Activated CD8-positive, alpha-beta T cell treated with anti-CD3 and anti-CD28 coated beads for 36 hours (primary cell): Measurements from ENCODE around the gene PNLIPRP2. TPM values are rescaled to one million over a fixed set of nuclear protein-coding genes. Genes with fewer than 3 reads are reported as not detected.

Experiments used
- ATAC-seq: fragments of 200-7000 bp; cut with Tn5 transposase; one replicate; pipeline ENCODE4 v1.10.0; 2021; ENCODE audit warnings: mild to moderate bottlenecking, moderate library complexity
- CTCF ChIA-PET: fragments of 350-600 bp; sonication (Branson Sonifier 250); formaldehyde crosslinking; loops from one replicate; lab custom pipeline; 2021; ENCODE audit warnings: antibody characterized with exemption; lab: Charles Lee
- POLR2A ChIA-PET: fragments of 350-600 bp; sonication (Branson Sonifier 250); formaldehyde crosslinking; loops from one replicate; lab custom pipeline; 2021; ENCODE audit warnings: antibody characterized with exemption; lab: Charles Lee
- DNase-seq: peaks from one replicate; pipeline ENCODE4 v3.0.0-alpha.2; 2020
- H3K27ac Mint-ChIP-seq: one replicate; pipeline ENCODE4 v1.8.0; 2021; ENCODE audit warnings: mild to moderate bottlenecking, mixed read lengths
- H3K27me3 Mint-ChIP-seq: one replicate; pipeline ENCODE4 v1.8.0; 2021; ENCODE audit warnings: mixed read lengths
- H3K36me3 Mint-ChIP-seq: one replicate; pipeline ENCODE4 v1.8.0; 2021; ENCODE audit warnings: low read depth, mixed read lengths
- H3K4me1 Mint-ChIP-seq: one replicate; pipeline ENCODE4 v1.8.0; 2021; ENCODE audit warnings: low read depth, mixed read lengths
- H3K4me3 Mint-ChIP-seq: one replicate; pipeline ENCODE4 v1.8.0; 2021; ENCODE audit warnings: mild to moderate bottlenecking, moderate library complexity, mixed read lengths
- H3K9me3 Mint-ChIP-seq: one replicate; pipeline ENCODE4 v1.8.0; 2021; ENCODE audit warnings: mixed read lengths
- intact Hi-C: fragments of 100-400 bp; cut with micrococcal nuclease; formaldehyde crosslinking; loops from one replicate; pipeline ENCODE4 v1.10.0; 2022
- total RNA-seq, 2 experiments: library from RNA; stranded (reverse); gene quantifications; one replicate each; pipeline ENCODE4 v1.2.3, GENCODE V29; 2021
- TF ChIP-seq, protein P1 (sequence below): fragments of 200-600 bp; IDR thresholded peaks from one replicate; pipeline ENCODE4 v1.8.0; 2022; ENCODE audit warnings: antibody characterized with exemption, mild to moderate bottlenecking

Gene PNLIPRP2
- total RNA-seq, 2 experiments from 2014 or later = not detected

DNA sequence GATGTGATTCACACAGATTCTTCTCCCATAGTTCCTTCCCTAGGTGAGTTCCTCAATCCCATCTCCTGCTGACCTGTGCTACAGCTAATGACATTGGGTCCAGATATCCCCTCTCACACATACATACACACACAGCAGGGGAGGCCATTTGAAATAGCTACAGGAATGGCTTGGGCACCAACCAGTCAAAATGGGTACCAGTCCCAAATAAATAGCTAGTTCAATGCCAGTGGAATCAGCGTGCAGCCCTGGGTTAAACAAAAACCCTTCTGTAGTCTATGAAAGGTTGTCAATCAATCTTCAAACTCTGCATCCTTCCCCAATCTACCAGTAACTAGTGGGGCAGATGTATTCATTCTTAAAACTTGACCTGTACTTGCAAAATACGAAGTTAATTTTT, 9.3 kb downstream of the PNLIPRP2 start:
- Mint-ChIP-seq H3K27ac (no peak overlapping the region), H3K36me3 (no peaks in the 10 kb centered on the region), H3K4me1 (no peaks in the 10 kb centered on the region), H3K9me3 (no peaks in the 10 kb centered on the region), H3K4me3 (no peak overlapping the region), H3K27me3 (peaks cover 12% of the 10 kb centered on the region)
- ATAC-seq (no peak), DNase-seq (no peak)
- TF ChIP-seq, protein P1, sequence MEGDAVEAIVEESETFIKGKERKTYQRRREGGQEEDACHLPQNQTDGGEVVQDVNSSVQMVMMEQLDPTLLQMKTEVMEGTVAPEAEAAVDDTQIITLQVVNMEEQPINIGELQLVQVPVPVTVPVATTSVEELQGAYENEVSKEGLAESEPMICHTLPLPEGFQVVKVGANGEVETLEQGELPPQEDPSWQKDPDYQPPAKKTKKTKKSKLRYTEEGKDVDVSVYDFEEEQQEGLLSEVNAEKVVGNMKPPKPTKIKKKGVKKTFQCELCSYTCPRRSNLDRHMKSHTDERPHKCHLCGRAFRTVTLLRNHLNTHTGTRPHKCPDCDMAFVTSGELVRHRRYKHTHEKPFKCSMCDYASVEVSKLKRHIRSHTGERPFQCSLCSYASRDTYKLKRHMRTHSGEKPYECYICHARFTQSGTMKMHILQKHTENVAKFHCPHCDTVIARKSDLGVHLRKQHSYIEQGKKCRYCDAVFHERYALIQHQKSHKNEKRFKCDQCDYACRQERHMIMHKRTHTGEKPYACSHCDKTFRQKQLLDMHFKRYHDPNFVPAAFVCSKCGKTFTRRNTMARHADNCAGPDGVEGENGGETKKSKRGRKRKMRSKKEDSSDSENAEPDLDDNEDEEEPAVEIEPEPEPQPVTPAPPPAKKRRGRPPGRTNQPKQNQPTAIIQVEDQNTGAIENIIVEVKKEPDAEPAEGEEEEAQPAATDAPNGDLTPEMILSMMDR = no peak
- POLR2A ChIA-PET = no interaction called here
- intact Hi-C loops = no loop called here
- CTCF ChIA-PET = no interaction called here

DNA sequence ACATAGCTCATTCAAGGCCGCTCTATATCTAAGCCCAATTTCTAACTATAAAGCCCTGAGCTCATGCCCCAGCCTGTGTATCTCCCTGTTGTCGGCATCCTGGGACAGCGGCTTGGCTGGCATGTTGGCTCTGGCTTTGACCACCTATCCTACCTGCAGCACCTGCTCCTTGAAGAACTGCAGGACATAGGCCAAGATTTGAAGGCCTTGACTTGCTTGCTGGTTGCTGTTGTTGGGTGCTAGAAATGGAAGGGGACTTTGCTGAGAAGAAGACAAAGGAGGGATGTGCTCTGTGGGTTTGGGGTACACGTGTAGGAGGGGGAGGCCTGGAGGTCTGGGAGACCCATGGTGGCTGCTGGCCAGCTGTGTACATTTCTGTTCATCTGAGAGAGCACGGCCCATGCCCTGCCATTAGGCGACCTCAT, 11.1 kb downstream of the PNLIPRP2 start:
- H3K27ac Mint-ChIP-seq = no peak overlapping the region

DNA sequence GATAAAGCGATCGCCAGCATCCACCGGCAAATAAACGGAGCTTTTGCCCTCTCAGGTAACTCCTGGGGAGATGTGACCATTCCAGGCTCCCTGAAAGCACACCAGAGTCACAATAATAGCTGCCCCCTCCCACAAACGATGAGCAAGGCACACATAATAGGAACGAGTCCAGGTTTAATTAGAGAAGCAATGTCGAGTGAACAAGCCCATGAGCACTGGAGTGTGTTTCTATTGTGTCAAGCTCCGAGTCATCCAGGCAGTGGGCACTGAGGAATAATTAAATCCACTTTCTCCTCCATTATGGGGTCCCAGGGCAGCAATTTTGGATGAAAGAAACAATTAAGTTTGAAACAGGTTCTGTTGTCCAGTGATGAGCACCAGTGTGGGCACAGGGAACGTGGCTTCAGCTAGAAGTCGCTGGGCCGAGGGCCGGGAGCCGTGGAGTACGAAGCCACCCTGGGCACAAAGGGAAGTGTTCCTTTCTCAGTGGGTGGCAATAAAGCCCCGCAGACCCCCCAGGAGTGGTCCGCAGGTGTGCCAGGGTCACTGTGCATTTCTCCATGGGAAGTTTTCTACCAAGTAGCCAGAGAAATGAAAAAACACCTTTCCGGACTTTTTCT, 12.0 kb downstream of the PNLIPRP2 start:
- Mint-ChIP-seq H3K27me3 (peaks cover 9% of the 10 kb centered on the region), H3K4me3 (no peak overlapping the region), H3K9me3 (no peaks in the 10 kb centered on the region), H3K4me1 (peaks cover under 1% of the 10 kb centered on the region), H3K36me3 (no peaks in the 10 kb centered on the region), H3K27ac (no peak overlapping the region)
- CTCF ChIA-PET = no interaction called here
- DNase-seq = no peak
- TF ChIP-seq, protein P1 = no peak
- intact Hi-C loops = no loop called here
- POLR2A ChIA-PET = no interaction called here
- no peak for ATAC-seq

More for the DNA sequence above, 11.1 kb downstream of the PNLIPRP2 start:
- H3K9me3 Mint-ChIP-seq = no peaks in the 10 kb centered on the region
- H3K36me3 Mint-ChIP-seq = no peaks in the 10 kb centered on the region
- TF ChIP-seq, protein P1 = no peak
- no peak overlapping the region for H3K4me3 Mint-ChIP-seq
- intact Hi-C loops = no loop called here
- CTCF ChIA-PET = no interaction called here
- ATAC-seq = no peak
- no peaks in the 10 kb centered on the region for H3K4me1 Mint-ChIP-seq
- POLR2A ChIA-PET = no interaction called here
- H3K27me3 Mint-ChIP-seq = peaks cover 8% of the 10 kb centered on the region
- no peak for DNase-seq

DNA sequence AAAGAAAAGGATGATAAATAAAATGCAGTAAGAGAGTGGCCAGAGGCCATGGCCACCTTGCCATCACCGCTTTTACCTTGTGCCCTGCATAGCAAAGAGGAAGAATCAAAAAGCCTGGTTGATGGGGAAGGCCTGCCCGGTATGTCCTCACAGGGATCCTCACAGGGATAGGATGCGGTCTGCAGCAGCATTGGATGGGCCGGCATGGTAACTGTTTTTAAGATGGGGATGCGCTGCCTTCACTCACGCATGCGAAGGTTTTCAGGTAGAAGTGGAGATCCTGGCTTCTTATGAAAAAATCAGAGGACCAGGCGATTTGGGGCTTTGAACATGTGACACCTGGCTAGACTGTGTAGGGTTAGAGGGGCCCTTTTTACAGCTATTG, 12.5 kb downstream of the PNLIPRP2 start:
- H3K4me3 Mint-ChIP-seq = no peak overlapping the region
- H3K9me3 Mint-ChIP-seq = no peaks in the 10 kb centered on the region
- ATAC-seq (no peak), DNase-seq (no peak)
- ChIA-PET POLR2A (no interaction called here), CTCF (no interaction called here)
- peaks cover 9% of the 10 kb centered on the region for H3K27me3 Mint-ChIP-seq
- peaks cover 4% of the 10 kb centered on the region for H3K4me1 Mint-ChIP-seq
- intact Hi-C loops = no loop called here
- H3K36me3 Mint-ChIP-seq = no peaks in the 10 kb centered on the region
- no peak overlapping the region for H3K27ac Mint-ChIP-seq
- TF ChIP-seq, protein P1 = no peak

DNA sequence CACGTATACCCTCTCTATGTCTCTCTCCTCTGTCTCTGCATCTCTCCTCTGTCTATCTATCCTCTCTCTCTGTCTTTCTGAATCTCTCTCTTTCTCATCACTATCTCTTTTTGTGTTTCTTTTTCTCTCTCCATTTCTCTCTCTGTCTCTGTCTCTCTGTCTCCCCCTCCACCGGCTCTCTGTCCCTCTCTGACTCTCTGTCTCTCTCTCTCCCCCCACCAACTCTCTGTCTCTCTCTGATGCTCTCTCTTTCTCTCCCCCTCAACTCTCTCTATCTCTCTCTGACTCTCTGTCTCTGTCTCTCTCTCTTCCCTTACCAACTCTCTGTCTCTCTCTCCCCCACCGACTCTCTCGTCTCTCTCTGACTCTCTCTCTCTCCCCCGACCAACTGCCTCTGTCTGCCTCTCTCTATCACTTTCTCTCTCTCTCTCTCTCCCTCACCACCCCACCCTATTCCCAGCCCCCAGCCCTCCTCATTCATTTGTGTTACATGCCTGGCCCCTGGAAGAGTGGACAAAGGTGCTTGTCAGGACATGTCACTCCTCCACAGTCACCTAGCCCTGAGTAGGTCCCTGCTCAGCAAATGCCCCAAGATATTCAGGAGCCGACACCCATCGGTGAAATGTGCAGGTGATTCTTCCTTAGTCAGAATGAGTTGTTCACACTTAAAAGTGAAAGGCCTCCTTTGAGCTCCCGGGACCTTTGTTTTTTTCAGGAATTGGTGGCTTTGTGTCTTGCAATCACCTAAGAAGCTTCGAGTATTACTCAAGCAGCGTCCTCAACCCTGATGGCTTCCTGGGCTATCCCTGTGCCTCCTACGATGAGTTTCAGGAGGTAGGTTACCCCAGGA, 13.6 kb downstream of the PNLIPRP2 start:
- intact Hi-C loops = no loop called here
- H3K36me3 Mint-ChIP-seq = no peaks in the 10 kb centered on the region
- H3K4me3 Mint-ChIP-seq = no peak overlapping the region
- CTCF ChIA-PET = no interaction called here
- DNase-seq (no peak), ATAC-seq (no peak)
- POLR2A ChIA-PET = no interaction called here
- H3K9me3 Mint-ChIP-seq = no peaks in the 10 kb centered on the region
- no peak overlapping the region for H3K27ac Mint-ChIP-seq
- TF ChIP-seq, protein P1 = no peak
- peaks cover 9% of the 10 kb centered on the region for H3K27me3 Mint-ChIP-seq
- H3K4me1 Mint-ChIP-seq = peaks cover 4% of the 10 kb centered on the region
